NCI-H524 treated with DMSO at 0.1 percent for 48 hours (cell line): ENCODE data around the gene PLXNA4.

Experiments used
- DNase-seq: peaks from one replicate; lab custom pipeline; 2025; lab: John Stamatoyannopoulos, UW

The PLXNA4 gene

DNA sequence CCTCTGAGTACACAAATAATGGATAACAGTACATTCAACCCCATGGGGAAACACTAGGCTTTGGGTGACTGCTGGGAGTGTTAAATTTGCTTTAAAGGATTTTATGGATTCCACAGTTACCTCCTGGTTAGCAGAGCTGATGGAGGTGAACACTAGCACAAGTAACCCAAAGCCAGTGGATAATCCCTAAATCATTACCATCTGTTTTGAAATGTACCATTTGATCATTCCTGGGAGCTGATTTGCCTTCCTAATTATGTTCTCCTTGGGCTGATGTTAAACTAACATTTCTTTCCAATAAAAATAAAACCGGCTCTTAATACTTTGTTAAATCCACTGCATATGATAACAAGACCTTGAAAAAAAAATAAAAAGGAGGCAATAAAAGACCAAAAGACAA lies 493.9 kb downstream of the PLXNA4 start:
- DNase-seq = peak; percentile 60

DNA sequence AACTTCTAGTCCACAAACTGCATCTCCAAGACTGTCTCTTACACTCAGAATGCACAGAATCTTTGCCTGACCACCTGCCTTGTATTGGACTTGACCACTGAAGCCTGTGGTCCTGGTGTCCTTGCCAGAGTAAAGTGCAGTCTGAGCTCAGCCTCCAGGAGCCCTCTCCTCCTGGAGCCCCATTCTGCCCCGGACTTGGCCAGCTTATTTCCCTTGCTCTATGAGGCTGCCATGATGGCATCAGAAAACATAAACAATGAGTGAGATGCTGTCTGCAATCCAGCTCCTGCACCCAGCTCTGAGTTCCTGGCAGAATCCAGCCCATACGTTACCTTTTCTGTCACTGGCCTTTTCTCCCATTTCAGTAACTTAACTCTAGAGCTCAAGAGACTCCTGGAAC lies 494.6 kb downstream of the PLXNA4 start:
- no peak for DNase-seq

DNA sequence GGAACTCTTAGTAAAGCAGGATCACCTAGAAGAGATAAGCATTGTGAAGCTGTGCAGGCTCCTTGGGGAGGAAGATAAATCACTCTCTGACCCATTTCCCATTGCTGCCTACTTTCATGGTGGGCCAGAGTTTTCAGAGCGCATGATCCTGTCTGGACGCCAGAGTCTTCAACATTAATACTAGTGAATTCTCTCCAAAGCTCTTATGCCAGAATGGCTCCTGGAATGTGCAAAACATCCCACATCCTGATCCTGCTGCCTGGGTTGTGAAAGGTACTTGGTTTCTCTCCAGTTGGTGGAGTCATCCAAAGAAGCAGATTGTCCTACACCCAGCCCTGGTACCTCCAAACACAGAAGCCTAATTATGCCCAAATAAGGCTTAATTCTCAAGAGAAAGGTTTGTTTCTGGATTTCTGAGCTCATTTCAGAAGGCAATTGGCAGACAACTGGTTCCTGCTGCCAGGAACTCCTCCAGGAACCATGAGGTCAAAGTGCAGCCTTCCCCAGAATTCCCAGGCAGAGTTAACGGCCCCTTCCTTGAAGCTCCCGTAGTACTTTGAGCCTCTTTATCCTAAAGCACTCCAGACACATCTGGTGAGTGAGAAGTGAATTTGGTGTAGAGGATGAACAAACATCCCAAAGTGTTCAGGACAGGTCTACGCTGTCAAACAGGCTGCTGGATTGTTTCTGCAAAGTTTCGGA lies 495.2 kb downstream of the PLXNA4 start:
- DNase-seq = no peak

DNA sequence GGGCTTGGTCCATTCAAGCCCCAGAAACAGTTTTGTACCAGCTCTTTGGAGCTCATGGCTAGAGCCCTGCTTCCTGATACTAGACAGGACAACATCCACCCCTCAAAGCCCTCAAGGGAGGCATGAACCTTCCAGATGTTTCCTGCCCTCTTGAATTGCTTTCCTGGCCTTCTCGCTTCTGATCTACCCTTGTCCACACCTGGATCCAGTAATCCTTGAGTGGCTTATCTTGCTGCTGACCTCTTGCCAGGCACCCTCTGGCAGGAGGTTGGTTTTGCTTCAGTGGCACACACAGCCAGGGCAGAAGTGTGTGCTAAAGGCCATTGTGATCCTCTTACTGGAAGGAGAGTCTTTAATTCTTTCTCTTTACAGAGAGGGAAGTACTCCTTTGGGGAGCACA lies 495.8 kb downstream of the PLXNA4 start:
- no peak for DNase-seq

DNA sequence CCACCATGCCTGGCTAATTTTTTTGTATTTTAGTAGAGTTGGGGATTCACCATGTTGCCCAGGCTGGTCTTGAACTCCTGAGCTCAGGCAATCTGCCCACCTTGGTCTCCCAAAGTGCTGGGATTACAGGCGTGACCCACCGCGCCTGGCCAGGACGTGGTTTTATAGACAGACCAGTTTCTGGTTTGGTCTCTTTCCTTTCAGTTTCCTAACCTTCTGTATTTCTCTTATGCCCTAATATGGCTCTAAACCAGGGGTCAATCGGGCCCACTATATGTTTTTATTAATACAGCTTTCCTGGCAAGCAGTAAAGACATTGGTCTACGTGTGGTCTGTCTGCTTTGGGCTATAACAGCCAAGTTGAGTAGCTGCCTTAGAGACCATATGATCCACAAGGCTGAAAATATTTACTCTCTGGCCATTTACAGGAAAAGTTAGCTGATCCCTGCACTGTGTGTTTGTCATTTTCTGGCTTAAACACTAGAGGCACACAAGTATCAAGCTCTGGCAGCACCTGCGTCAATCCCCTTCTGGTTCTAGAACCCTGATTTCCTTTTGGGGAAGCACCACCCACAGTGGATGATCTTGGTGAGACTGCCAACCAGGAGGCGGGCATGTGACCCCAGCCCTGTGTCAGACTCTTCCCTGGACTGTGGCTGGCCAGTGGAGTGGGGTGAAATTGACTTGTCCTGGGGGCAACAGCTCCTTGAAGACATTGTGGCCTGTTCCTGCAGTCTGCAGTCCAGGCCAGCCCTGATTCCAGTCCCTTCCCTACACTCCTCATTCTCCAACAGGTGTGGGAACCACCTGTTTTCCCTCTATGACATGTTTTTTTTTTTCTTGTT lies 497.2 kb downstream of the PLXNA4 start:
- DNase-seq = no peak

DNA sequence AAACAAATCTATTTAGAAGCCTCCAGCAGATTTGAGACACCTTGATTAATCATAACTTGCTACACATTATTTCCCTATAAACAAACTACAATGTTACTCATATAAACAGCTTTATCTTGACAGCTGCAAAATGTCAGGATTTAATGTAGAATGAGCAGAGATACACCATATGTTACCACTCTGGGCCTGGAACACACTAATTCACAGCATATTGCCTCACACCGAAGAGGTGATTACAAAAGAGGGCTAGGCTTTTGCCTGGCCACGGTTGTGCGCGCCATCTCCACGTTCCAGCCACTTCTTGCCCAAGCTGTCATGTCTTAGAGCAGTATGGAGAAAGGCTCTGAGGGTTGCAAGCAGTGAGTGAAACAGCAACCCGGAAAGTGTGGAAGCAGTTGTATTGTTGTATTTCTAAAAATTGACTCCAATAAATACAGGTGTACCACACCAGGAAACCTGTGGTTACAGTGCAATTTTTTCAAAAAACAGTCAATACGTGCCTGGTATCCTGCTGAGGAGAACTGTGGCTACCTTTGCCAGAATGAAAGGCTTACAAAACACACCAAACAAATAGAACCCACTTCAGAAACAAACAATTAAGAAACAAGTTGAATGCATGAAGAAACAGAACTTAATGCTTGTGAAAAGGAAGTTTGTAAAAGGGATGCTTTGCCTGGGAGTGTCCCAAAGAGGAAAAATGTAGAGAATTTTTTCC lies 498.1 kb downstream of the PLXNA4 start:
- peak; percentile 55 for DNase-seq

DNA sequence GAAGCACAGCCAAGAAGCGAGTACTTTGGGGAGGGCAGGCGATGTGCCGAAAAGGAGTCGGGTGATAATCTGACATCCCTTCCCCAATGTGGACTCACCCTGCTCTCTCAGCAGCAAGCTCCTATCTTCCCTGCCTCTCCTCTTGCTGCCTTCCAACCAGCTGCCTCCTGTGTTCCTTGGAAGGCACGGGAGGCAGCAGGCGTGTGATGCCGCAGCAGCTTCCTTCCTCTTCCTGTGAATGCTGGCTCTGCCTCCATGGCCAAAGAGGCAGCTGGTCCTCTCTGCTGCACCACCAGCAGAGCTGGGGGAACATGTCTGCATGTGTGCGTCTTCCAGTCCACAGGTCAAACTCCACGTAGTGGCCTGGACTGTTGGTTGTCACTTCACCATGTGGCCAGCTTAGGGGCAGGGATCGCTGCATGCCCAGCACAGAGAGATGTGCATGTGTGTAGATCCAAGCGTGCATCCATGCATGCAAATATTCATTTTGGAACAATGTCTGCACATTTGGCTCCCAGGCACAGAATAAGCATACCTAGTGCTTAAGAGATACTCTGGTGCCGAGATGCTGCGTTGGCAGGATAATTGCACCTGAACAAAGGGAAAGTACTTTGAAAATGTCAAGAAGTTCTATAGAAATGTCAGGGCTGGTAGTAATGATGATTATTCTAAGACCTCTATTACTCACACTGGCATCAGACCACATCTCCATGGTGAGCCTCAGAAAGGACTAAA lies 499.8 kb downstream of the PLXNA4 start:
- DNase-seq = no peak

DNA sequence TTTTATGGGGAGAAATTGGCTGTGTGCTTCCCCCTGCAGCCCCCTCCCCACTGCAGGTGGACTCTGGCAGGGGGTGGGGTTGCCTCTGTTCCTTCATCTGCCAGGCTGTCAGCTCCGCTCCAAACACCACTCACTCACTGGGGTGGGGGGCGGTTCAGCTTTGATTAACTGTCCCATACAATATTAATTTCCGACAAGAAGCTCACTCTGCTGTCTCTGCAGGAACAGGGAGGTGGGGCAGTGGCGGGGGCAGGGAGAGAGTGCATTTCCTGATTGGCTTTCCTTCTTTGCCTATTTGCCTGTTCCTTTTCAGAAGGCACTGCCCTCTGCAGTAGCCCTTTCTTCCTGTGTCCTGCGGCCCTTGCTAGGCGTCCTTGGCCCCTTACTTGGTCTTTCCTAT lies 500.8 kb downstream of the PLXNA4 start:
- DNase-seq = no peak

DNA sequence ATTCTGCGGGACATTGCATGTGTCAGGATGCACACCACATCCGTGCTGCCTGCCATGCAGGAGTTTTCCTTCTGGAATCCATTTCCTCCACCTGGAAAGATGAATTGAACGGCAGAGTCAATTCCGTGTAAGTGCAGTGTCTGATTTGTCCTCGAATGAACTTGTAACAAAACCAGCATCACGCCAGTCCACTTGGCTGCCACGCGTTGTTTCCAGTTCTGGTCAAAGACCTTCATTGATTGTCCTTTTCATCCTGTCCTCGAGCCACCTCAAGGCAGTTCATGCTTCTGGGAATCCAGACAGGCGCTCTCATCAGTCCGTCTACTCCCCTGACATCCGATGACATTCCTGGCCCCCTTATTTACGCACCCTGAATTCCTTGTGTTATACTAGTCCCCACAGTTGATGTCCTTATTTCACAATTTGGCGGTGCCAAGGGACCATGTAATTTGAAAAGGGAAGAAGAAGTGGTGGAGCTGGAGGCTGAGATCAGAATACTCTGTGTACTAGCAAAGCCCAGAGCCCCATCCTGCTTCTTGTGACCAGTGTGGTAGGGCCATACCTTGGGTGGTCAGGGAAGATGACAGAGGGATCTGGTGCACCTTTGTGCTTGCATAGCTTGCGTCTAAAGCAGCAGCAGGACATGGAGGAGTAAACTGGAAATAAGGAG lies 502.2 kb downstream of the PLXNA4 start:
- no peak for DNase-seq
